ENCODE data around the gene SRRM4.
A peak's percentile ranks its signal among the peaks of the same experiment; 100 is the strongest.
"Not testable (repeated sequence)": the region's sequence is repeated elsewhere in the genome, so short reads cannot be mapped to it uniquely, and the experiment has no call there.

The SRRM4 gene

DNA sequence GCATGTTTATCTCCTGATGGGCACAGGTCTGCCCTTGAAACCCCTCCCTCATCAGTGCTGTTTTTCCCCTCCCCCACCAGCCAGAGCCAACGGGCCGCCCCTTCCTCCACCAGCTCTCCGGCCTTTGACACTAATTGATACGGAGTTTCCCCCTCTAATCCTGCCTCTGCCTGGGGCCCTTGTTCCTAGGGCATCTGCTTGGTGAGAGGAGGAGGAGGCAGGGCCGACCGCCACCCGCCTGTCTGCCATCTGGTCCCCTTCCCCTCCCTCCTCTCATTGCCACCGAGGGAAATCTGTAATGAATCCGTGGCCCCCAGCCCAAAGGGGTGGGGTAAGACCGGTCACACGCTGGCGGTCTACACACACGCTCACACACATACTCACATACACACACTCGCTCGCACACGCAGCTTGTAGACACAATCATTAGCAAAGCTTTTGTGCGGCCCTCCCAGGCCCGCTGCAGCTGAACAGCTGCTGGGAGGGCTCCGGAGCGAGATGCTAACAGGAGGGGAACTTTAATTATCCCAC, 27.4 kb downstream of the SRRM4 start:
- DNase-seq (ENCODE audit: low read depth) = no peak

DNA sequence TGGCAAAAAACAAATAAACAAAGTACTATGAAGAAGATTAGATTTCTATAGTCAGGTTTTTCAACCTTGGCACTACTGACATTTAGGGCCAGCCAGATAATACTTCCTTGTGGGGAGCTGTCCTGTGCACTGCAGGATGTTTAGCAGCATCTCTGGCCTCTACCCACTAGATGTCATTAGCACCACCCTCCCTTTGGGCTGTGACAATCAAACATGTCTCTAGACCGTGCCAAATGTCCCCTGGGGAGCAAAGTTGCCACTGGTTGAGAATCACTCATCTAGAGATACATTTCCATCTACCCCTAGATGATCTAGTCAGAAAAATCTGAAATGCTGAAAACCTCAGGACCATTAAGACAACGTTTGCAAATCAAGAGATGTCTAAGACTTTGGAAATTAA, 29.9 kb downstream of the SRRM4 start:
- no peak for DNase-seq (ENCODE audit: low read depth)

DNA sequence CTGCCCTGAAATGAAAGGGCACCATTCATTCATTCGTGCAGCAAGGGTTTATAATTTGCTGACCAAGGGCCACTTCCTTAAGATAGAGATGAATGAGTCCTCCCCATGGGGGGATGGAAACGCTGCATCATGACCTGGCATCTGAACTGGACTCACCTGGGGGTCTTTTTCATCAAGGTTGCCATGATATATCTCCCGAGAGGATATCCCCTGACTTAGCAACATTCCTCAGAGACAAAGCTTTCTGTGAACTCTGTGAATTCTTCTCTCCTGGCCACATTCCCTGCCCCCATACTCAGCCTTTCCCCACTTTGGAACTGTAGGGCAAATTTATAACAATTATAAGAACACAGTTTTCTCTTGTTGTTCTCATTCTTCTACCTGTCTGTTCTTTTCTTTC, 30.8 kb downstream of the SRRM4 start:
- DNase-seq (ENCODE audit: low read depth) = no peak

DNA sequence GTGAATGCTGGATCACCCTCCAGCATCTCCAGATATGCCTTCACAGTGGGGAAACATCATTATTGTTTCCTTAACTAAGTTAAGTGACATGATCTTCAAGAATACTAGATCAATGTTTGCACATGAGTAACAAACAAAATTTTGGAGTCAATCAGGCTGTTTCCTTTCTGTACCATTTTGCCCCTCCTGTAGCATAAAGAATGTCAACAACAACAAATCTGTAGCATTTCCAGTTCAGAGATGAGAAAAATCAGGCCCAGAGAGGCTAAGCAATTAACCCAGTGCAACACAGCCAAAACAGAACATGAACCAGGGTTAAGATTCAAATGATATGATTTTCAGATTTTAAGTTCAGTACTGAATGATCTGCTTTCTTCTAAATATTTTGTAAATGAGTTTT, 31.7 kb downstream of the SRRM4 start:
- DNase-seq (ENCODE audit: low read depth) = no peak

DNA sequence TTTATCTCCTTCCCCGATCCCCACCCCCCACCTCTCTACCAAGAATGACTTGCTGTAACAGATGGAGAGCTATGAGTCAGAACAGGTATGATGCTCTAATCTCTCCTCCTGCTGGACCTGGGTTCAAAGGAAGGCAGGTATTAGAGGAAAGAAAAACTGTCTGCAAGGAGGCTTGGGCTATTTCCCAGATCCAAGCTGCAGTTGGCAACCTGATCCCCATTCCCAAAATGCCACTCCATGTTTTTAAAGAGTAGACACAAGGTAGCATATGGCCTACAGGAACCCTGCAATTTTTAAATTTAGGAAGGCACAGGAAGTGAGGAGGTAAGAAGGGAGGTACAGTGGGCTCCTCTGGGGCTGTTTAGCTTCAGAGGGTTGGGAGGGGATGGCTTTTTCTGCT, 33.0 kb downstream of the SRRM4 start:
- DNase-seq (ENCODE audit: low read depth) = no peak

DNA sequence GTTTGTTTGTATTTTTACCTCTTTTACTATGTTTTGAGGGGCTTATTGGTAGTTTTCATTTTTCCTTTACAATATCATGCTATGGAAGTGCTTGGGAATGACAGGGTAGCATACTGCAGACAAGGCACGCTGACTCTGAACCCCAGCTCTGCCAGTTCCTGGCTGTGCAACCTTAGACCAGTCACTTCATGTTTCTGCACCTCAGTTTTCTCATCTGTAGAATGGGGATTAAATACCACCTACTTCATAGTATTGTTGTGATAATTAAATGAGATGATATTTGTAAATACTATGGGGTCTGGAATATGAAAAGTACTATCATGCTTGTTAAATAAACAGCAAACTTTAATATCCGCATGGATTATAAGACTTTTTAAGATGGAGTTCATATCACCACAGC, 35.4 kb downstream of the SRRM4 start:
- DNase-seq (ENCODE audit: low read depth) = no peak

DNA sequence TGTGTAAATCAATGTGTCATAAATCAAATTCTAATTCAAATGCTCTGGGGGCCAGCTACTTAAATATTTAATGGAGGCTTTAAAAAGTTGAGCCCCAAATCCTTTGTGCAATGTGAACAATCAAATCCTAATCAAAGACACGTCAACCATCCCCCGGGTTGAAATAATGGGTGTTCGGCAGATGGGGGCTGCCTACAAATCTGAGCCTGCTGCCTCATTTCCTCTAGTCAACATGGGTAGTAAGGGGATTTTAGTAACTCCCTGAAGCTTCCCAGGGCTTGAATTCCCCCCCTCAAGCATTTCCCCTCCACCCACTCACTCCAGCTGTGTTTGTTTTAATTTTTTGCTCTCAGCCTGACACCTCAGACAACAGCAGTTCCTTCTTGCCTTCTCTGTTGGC, 37.8 kb downstream of the SRRM4 start:
- no peak for DNase-seq (ENCODE audit: low read depth)

DNA sequence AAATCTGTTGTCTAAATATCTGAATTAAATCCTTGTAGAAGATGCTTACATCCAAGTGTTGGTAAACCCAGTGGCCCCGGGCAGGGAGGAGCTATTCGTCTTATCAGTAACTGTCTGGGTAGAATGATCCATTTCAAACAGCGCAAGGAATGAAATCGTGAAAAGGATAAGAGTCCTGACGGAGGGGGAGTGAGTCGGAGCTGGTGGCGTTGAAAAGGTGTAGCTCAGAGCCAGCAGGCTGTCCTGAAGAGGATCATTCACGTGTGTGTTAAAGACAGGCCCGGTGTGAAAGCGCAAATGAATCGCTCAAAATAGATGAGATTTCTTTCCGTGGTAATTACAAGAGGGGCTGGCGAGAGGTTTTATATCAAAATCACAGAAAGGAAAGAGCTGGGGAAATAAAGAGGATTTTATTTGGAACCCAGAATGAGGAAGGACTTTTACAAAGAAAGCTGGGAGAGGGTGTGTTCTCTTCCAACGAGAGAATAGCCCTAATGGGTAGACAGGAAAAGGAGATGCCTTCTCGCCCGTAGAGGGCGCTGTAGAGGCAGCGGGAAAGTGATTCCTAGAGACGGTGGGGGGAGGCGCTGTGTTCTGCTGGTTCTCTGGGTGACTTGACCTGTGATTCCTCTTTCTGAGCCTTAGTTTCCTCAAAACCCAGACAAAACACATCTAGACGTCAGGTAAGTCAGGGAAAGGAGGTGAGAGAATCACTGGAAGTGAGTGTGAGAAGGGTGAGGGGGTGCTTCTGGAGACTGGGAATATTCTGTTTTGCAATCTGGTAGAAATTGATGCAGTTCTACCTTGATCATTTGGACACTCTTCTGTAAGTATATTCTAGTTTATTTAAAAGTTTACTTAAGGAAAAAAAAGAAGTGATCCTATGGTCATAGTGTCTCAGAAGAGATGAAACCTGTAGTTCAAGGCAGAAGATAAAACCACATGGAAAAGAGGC, 39.3 kb downstream of the SRRM4 start:
- DNase-seq (ENCODE audit: low read depth) = peak; percentile 8

DNA sequence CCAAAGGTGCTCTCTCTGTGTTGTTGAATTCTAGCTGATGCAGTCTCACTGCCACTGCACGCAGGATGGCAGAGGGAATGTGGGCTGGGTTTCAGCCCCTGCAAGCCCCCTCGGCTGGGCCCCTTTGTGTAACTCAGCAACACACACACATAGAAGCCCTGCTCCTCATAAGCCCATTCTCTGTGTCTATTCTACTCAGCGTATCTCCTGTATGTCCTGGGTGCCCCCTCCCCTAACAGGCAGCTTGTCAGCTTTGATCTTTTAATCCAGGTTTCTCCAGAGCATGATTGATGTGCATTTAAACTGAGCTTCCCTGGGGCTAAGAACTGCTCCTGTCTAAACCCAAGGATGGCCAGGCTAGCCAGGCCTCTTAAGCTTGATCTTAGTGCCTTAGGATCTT, 43.0 kb downstream of the SRRM4 start:
- no peak for DNase-seq (ENCODE audit: low read depth)

DNA sequence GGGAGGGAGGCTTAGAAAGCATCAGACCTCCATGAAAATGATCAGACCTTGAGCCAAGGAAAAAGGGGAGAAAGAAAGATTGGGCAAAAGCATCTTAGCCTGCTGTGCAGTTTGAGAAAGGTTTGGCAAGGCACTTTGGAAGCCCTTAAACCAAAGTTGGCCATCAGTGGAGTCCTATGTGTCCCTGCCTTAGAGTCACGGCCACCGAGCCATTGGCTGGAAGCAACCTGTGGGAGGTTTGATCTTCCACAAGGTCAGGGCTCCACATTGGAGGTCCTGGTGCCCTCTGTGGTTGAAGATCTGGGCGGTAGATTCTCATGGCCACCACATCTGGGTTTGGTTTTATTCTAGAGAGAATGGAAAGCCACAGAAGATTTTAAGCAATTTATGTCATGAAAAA, 44.4 kb downstream of the SRRM4 start:
- no peak for DNase-seq (ENCODE audit: low read depth)

DNA sequence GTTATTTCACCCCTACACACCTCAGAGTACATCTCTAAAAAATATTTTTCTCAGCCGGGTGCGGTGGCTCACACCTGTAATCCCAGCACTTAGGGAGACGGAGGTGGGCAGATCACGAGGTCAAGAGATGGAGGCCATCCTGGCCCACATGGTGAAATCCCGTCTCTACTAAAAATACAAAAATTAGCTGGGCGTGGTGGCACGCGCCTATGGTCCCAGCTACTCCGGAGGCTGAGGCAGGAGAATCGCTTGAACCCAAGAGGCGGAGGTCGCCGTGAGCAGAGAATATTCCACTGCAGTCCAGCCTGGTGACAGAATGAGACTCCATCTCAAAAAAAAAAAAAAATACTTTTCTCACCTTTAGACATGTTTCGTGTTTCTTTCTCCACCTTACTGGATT, 52.0 kb downstream of the SRRM4 start:
- DNase-seq (ENCODE audit: low read depth) = not testable (repeated sequence)

DNA sequence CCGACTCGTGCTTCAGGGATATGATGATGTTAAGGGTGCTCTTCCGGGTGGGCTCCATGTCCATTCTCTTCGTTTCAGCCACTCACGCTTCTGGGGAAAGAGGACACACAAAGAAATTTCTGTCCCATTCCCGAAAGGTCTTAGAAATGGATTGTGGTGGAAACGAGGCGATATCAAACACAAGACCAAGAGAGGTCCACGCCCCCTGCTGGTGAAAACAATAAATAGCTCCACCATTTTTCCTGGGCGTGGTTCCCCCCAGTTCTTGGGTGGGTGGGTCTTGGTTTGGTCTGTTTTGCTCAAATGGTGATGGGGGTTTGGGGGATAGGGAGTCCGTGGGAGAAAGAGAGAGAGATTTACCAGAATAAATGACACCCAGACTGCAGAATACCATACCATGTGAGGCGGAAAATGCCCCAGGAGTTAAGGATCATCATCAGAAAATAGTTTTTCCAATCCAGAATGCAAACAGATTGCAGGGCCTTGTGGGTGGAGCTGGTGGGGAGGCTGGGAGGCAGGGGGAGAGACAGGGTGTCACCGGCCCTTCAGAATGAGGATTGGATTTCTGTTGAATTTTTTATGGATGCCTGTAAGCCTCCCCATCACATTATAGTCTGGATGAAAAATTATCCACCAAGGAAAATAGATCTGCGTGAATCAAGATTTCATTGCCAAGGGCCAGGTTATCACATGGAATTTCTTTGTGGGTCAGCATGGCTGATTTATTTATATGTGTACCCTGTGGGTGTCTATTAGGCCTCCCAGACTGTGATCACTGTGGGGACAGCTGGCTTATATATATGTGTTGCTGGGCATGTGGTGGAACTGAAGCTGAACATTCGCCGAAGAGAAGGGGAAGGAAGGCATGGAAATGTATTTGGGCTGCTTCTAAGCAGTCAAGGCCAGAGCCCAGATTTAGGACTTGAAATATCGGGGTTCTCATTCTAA, 55.8 kb downstream of the SRRM4 start:
- DNase-seq (ENCODE audit: low read depth) = peak; percentile 39

DNA sequence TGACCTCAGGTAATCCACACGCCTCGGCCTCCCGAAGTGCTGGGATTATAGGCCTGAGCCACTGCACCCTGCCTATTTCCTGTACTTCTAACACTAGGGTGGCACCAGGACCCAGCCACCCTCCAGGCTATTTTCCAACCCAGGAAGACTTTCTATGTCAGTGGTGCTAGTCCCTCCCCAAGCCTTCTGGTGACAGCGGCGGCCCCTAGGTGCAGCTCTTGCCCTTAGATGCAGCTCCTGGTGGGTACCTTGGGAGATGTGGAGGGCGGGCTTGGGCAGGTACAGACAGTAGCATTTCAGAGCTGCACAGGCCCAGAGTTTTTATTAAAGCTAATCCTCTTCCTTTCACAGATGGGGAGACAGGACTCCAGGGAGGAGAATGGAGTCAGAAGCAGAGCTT, 62.8 kb downstream of the SRRM4 start:
- DNase-seq (ENCODE audit: low read depth) = no peak

DNA sequence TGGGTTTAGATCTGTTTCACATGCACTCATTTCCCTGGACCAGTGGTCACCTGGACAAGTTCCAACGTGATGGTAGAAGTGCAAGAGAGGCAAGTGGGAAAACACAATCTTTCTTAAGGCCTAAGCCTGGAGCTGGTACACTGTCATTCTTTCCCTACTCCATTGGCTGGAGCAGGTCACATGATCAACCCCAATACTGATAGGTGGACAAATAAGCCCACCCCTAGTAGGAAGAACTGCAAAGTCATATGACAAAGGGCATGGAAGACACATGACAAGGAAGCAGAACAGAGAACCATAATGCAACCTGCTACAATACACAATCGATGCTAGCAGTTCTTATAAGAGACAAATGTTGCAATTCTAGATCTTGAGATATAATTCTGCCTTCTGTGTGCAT, 66.3 kb downstream of the SRRM4 start:
- no peak for DNase-seq (ENCODE audit: low read depth)

DNA sequence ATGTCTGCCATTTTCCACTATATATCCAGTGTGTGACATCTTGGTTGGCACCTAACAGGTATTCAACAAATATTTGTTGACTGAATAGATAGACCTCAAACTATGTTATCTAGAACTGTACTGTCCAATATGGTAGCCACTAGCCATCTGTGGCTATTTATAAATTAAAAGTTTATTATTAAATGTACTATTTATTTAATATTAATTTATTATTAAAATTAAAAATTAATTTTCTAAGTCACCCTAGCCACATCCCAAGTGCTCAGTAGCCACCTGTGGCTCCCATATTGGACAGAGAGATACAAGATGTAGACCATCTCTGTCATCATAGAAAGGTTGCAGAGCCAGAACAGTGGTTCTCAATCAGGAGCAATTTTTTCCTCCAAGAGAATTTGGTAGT, 69.3 kb downstream of the SRRM4 start:
- DNase-seq (ENCODE audit: low read depth) = no peak

DNA sequence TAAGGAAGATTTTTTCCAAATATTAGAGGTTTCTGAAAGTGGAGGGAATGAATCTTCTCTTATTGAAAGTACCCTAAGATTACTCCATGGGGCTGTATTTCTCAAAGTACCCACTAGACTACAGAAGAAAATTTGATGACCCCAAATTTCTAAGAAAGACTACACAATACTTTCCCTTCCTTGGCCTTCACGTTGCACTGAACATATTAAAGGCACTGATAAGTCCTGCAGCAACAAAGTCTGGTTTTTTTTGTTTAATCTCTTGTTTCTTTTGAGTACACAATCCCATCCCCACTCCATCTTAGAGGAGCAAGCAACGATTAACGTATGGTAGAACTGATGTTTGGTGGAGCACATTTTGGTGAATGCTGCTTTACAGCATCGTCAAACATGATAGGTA, 70.1 kb downstream of the SRRM4 start:
- DNase-seq (ENCODE audit: low read depth) = no peak

DNA sequence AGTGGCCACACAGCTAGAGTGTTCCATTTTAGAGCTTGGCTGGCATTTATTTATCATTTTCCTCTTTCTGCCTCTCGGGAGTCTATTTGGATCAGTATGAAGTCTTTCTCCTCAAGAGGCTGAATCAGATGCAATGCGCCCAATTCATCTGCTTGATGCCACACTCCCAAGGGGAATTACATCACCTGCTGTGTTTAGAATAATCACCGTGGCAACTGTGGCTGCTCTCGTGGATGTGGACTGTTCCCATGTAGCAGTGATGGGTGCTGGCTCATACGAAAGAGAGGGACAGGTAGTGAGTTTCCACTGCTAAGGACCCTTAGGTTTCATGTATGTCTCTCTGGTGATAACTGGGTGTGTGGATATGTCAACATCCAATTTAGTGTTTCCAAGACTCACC, 70.7 kb downstream of the SRRM4 start:
- no peak for DNase-seq (ENCODE audit: low read depth)

DNA sequence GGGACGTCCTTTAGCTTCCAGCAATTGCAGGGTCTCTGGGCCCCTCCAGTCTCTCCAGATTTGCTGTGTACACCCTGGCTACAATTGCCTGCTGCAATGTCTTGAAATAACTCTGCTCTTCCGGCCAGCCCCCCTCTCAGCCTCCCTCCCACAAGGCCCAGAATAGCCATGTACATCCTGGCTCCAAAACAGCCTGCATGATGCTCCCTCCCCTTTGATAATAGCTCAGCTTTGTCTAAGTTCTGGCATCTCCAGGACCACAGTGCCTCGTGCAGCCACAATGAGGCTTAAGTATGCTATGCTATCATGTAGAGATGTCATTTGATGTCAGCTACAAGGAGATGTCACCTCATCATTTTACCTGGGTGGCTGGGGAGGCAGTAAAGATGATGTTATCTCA, 74.6 kb downstream of the SRRM4 start:
- DNase-seq (ENCODE audit: low read depth) = no peak

DNA sequence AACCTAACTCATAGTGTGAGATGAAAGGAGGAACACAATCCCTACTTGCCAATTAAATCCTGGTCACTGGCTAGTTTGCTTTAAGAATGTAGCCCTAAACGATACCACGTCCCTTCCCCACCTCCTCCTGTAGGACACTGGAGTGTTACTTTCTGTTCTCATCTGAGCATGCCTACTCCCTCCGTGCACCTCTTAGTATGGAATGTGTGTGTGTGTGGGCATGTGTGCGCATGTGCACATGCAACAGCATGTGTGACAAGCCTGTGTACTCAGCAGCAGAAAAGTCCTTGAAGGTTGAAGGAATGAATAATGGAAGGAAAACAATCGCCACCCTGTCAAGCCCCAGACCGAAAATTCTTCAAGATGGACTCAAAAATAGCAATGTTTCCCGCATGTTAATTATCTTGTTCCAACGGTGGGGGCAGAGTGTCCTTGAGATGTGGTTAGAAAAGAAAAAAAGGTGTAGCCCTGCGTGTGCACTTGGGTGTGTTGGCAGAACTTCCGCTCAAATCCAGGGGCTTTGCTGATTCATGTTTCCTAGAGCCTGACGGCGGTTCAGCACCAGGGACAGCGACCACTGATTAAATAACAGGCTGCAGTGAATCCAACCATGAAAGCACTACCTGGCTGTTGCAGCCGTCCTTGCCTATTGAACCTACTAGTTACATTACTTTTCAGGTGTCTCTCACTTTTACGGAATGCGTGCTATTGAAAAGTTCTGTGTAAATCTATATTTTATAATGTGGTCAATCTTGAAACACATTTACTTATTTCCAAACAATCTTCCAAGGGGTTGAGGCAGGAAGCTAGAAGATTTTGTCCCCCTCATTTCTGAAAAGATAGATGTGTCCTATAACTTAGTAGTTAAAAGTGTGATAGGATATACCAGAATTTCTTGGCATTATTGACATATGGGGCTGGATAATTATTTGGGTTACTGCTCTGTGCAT, 79.8 kb downstream of the SRRM4 start:
- peak; percentile 21 for DNase-seq (ENCODE audit: low read depth)

DNA sequence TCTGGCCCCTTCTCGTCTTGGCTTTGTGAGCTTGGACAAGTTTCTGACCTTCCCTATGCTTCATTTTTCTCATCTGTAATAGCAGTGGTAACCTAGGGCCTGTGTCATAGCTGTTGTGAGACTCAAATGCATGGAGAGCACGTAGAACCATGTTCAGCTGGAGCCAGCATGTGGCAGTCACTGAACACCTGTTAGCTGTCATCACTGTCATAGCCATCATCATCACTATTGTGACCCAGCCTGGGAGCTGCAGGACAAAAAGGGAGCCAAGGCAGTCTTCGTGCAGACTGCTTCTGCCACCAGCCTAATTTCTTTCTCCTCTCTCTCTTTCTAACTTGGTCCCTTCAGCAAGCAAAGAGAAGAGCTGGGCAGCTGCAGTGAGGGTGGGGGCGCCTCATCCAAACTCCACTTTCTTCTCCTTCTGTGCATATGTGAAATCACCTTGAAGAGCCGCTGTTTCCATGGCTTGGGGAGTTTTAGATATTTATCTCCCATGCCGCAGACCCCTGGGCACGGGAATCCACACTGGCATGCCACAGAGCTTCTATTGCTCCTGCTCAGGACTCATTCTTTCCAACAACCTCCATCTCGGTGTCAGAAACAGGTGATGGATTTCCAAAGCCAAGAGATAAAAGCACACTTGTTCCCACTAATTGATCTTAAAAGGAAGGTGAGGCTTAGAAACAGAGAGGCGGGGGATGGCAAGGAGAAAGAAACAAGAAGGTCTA, 87.0 kb downstream of the SRRM4 start:
- no peak for DNase-seq (ENCODE audit: low read depth)

DNA sequence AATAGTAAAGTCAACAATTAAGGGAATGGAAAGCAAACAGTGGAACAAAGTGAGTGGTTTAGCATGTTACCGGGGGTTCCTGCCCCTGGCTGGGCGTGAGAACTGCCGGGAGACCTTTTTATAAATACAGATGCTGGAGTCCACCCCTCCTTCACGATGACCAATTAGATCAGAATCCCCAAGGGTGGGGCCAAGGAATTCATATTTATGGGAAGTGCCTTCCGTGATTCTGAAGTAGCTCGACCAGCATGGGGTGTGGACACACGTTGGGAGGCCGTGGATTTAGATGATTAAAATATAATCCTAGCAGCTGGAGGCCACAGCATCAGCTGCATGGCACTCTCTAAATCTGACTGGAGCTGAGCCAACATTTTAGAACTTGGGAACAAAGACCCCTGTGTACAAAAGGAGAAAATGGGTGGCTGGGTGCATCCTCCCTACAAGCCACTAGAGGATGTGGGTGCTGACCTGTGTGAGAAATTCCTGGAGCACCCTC, 87.9 kb downstream of the SRRM4 start:
- no peak for DNase-seq (ENCODE audit: low read depth)

All from ELR (cell line).